ENCODE data around the gene MMP25. TPM values are rescaled to one million over a fixed set of nuclear protein-coding genes. Genes with fewer than 3 reads are reported as not detected.

The MMP25 gene
- total and polyA plus RNA-seq, 9 of the 15 experiments (the other 6 are each of a cell fraction or from before 2014, with no cell fraction given): 0.03 to 0.04 TPM; not detected in 7

DNA sequence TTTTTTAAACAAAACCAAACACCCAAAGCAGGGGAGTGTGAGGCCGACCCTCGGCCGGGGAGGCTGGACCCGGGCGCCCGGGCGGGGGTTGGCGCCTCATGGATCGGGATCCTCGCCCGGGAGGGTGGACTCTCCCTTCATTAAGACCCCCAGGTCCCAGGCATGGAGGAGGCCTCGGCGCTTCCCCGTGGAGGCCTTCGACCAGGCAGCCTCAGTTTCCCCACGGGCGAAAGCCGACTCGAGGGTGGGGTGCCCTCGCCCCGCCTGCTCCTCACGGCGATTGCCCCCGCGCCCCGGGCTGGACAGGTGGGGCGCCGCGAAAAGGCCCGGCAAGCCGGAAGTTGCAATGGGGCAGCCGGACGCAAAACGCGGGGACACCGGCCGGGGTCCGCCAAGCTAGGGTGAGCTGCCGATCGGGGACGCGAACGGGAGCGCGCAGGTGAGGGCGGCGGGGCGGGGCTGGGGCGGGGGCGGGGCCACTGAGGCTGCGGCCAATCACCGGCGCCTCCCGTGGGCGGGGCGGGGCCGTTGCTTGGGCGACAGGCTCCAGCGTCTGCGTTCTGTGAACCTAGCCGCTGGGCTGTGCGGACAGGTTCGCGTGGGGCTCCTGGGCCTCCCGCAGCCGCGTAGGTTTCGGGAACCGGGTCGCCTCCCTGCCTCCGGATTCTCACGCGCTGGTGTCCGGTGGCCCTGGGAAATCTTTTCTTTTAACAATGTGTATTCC lies 60.0 kb downstream of the MMP25 start (continued):
- TF ChIP-seq TGIF2 (CRISPR knock-in tag; IDR thresholded peaks at IDR 0.05) (no peak), MAFG (tag; conservative IDR thresholded peaks at IDR 0.05) (no peak), ZKSCAN1 (IDR thresholded peaks at IDR 0.05; ENCODE audit: low read depth, low read length) (no peak), NCOA1 (IDR thresholded peaks at IDR 0.05; ENCODE audit: low read depth) (peak; percentile 93), TARDBP (IDR thresholded peaks at IDR 0.05) (peak; percentile 55; the same call in 1 of the 2 replicates), ZNF57 (CRISPR knock-in tag; IDR thresholded peaks at IDR 0.05) (peak; percentile 81), KLF13 (tag; IDR thresholded peaks at IDR 0.05; ENCODE audit: borderline replicate concordance, low read depth) (peak; percentile 53; the same call in 1 of the 2 replicates), HLTF (IDR thresholded peaks at IDR 0.05) (0 out of 2 replicates have a peak, but pooled peaks have one; percentile 36), MYNN (IDR thresholded peaks at IDR 0.05) (peak; percentile 51; the same call in 1 of the 2 replicates), MYNN (CRISPR knock-in tag; IDR thresholded peaks at IDR 0.05) (no peak), E2F3 (CRISPR knock-in tag; IDR thresholded peaks at IDR 0.05) (peak; percentile 81), IFI16 (CRISPR knock-in tag; IDR thresholded peaks at IDR 0.05) (no peak), HCFC1 (IDR thresholded peaks at IDR 0.05; ENCODE audit: low read depth, low read length) (peak; percentile 76)
- TF ChIP-seq, protein P1, sequence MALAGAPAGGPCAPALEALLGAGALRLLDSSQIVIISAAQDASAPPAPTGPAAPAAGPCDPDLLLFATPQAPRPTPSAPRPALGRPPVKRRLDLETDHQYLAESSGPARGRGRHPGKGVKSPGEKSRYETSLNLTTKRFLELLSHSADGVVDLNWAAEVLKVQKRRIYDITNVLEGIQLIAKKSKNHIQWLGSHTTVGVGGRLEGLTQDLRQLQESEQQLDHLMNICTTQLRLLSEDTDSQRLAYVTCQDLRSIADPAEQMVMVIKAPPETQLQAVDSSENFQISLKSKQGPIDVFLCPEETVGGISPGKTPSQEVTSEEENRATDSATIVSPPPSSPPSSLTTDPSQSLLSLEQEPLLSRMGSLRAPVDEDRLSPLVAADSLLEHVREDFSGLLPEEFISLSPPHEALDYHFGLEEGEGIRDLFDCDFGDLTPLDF (CRISPR knock-in tag; IDR thresholded peaks at IDR 0.05): no peak
- TF ChIP-seq, protein P2, sequence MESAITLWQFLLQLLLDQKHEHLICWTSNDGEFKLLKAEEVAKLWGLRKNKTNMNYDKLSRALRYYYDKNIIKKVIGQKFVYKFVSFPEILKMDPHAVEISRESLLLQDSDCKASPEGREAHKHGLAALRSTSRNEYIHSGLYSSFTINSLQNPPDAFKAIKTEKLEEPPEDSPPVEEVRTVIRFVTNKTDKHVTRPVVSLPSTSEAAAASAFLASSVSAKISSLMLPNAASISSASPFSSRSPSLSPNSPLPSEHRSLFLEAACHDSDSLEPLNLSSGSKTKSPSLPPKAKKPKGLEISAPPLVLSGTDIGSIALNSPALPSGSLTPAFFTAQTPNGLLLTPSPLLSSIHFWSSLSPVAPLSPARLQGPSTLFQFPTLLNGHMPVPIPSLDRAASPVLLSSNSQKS (CRISPR knock-in tag; IDR thresholded peaks at IDR 0.05): no peak
- TF ChIP-seq, protein P3, sequence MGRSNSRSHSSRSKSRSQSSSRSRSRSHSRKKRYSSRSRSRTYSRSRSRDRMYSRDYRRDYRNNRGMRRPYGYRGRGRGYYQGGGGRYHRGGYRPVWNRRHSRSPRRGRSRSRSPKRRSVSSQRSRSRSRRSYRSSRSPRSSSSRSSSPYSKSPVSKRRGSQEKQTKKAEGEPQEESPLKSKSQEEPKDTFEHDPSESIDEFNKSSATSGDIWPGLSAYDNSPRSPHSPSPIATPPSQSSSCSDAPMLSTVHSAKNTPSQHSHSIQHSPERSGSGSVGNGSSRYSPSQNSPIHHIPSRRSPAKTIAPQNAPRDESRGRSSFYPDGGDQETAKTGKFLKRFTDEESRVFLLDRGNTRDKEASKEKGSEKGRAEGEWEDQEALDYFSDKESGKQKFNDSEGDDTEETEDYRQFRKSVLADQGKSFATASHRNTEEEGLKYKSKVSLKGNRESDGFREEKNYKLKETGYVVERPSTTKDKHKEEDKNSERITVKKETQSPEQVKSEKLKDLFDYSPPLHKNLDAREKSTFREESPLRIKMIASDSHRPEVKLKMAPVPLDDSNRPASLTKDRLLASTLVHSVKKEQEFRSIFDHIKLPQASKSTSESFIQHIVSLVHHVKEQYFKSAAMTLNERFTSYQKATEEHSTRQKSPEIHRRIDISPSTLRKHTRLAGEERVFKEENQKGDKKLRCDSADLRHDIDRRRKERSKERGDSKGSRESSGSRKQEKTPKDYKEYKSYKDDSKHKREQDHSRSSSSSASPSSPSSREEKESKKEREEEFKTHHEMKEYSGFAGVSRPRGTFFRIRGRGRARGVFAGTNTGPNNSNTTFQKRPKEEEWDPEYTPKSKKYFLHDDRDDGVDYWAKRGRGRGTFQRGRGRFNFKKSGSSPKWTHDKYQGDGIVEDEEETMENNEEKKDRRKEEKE (IDR thresholded peaks at IDR 0.05; ENCODE audit: borderline replicate concordance in 1 of 2, control insufficient read depth in 1 of 2, low read depth in 2 of 2, low read length in 1 of 2): peak in 1 of 2 experiments; percentile 83; a peak in 1 of 4 replicates
- TF ChIP-seq, protein P4, sequence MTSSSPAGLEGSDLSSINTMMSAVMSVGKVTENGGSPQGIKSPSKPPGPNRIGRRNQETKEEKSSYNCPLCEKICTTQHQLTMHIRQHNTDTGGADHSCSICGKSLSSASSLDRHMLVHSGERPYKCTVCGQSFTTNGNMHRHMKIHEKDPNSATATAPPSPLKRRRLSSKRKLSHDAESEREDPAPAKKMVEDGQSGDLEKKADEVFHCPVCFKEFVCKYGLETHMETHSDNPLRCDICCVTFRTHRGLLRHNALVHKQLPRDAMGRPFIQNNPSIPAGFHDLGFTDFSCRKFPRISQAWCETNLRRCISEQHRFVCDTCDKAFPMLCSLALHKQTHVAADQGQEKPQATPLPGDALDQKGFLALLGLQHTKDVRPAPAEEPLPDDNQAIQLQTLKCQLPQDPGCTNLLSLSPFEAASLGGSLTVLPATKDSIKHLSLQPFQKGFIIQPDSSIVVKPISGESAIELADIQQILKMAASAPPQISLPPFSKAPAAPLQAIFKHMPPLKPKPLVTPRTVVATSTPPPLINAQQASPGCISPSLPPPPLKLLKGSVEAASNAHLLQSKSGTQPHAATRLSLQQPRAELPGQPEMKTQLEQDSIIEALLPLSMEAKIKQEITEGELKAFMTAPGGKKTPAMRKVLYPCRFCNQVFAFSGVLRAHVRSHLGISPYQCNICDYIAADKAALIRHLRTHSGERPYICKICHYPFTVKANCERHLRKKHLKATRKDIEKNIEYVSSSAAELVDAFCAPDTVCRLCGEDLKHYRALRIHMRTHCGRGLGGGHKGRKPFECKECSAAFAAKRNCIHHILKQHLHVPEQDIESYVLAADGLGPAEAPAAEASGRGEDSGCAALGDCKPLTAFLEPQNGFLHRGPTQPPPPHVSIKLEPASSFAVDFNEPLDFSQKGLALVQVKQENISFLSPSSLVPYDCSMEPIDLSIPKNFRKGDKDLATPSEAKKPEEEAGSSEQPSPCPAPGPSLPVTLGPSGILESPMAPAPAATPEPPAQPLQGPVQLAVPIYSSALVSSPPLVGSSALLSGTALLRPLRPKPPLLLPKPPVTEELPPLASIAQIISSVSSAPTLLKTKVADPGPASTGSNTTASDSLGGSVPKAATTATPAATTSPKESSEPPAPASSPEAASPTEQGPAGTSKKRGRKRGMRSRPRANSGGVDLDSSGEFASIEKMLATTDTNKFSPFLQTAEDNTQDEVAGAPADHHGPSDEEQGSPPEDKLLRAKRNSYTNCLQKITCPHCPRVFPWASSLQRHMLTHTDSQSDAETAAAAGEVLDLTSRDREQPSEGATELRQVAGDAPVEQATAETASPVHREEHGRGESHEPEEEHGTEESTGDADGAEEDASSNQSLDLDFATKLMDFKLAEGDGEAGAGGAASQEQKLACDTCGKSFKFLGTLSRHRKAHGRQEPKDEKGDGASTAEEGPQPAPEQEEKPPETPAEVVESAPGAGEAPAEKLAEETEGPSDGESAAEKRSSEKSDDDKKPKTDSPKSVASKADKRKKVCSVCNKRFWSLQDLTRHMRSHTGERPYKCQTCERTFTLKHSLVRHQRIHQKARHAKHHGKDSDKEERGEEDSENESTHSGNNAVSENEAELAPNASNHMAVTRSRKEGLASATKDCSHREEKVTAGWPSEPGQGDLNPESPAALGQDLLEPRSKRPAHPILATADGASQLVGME (CRISPR knock-in tag; IDR thresholded peaks at IDR 0.05): peak; percentile 80; the same call in 1 of the 2 replicates

All from K562 (cell line).